GM03348 (cell line): ENCODE data around the gene TCHHL1.

Experiments
- DNase-seq: peaks from one replicate; pipeline ENCODE4 v3.0.0; 2012; ENCODE audit warnings: low spot score

TCHHL1 gene

DNA sequence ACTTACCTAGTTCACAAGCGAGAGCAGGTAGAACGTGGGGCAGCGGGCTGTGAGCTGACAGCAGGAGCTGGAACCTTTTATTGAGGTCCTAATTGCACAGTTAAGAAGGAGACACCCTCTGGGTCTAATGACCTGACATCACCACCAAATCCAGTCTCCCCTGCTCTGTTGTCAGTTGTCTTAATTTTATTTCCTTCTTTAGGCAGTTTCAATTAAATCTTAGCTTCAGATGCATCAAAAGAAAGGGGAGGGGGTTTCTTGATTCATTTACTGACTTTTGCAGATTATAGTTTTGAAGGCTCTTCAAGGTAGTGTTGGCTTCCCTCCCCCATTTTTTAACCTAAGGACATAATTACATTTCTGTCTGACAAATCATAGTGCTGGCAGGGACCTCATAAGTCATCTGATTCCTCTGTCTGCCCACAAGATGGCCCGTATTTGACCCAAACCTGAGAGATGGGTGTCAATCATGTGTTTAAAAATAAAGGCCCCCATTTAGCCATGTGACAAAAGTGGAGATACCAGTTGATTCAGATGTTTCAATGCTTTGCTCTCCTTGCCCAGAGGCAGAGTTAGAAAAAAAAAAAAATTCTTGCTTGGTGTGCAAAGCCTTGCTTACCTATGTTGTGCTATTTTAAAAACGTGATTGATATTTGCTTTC is at the start of gene TCHHL1:
Gene TCHHL1 (minus strand): TSS at position 51 of the 661 bp plus-strand sequence. CDS start 921 bp downstream, outside the sequence.
- DNase-seq, result no peak

DNA sequence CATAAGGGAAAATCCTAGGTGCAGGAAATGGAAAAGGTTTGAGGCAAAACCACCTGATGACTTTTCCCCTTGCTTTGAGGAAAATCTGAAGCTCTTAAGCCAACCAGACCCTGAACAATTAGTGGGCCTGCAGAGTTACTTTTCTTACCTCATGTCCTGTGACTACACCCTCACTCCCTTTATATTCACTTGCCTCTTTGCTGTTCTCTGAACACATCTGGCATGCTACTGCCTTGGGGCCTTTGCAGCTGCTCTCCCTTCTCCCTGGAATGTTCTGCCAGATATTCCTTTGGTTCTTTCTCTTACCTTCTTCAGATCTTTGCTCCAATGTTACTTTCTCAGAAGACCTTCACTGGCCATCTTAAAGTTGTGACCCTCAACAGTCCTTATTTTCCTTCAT is 48.4 kb upstream of the TCHHL1 start:
- no peak for DNase-seq

DNA sequence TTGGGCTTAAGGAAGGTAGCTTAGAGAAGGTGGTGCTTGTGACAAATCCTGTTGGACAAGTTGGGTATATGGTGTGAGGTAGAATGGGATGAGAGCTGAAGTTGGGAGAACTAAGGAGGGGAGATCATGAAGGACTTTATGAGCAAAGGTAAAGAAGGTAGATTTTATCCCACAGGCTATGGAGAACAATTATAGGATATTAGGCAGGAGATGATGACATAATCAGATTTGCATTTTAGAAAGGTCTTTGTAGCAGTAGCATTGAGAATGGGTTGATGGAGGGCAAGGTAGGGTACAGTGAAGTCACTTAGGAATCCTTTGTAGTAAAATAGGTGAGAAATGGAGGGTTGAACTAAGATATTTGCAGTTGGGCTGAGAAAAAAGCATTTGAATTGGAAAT is 41.3 kb upstream of the TCHHL1 start:
- DNase-seq, result no peak

DNA sequence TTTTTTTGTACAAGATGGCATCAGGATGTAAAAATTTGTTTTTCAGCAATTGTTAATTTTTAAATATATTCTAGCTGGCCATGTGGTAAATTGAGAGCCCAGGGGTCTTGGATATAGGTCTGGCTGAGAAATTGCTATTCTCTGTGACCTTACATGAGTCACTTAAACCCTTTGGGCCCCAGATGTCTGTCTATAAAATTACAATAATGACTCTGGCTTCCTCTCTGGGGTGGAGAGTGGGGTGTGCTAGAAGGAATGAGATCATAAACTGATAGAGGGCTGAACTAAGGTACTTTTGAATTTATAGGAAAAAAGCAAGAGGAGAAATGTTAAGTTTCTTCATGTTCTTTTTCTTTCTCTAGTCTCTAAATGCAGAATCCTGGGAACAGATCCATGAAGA is 38.8 kb upstream of the TCHHL1 start:
- no peak for DNase-seq

DNA sequence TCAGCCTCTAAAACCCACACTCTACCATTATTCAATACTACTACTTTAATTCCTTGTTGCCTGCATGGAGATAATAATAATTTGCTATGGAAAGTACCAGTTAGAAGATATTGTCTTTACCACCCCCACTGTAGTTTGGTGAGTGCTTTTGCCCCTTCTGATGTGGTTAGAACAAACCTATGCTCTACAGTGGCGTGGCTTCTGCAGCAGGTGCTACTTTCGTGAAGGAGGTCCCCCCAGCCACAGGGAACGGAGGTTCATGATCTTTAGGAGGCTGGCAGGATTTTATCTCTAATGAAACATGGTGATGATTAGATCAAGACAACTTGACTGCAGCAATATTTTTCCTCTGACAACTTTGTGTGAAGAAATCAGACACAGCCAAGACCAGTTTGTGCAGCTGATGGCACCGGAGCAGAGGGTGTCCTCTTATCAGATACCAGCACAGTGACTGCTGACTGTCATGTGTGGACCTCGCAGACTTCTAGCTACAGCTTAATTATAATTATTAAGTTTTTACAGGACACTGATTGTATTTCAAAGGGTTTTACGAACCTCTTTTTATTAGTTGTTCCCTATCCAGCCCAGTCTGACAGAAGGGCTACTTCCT is 37.1 kb upstream of the TCHHL1 start:
- no peak for DNase-seq

DNA sequence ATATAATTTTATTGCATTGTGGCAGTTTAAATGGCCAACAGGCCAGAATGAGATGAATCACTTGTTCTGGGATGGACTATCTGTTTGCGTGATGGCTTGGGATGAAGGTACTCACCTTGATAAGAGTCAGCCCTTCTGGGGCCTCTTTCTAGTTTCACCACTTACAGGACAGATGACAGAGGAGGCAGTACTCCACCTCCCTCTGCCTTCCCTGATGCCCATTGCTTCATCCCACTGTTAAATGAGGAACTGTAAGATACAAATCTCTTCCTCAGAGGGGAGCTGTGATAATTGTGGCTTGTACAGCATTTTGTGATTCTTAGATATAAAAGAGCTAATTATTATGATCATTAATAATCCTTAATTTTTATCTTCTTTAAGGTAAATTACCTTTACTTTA is 30.1 kb upstream of the TCHHL1 start:
- DNase-seq, result no peak

DNA sequence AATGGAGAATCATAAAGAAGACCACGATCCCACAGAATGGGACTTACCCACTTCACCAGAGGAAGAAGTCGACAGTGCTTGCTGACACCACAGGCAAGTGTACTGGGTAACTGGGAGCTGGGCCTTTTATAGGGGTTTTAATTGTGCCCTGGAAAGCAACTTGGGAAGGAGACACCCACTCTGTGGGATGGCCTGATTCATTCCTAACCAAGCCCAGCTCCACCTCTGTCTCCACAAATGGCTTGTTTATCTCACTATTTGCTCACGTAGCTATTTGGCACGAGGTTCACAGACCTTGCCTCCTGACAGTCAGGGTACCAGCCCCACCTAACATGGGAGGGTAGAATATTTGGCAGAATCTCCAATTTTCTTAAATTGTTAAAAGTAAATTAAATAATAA is 26.5 kb upstream of the TCHHL1 start, which contains the start of gene TCHH:
Gene TCHH (minus strand): TSS at position 101 of the 400 bp plus-strand sequence. CDS start 1,364 bp downstream, outside the sequence.
- no peak for DNase-seq

DNA sequence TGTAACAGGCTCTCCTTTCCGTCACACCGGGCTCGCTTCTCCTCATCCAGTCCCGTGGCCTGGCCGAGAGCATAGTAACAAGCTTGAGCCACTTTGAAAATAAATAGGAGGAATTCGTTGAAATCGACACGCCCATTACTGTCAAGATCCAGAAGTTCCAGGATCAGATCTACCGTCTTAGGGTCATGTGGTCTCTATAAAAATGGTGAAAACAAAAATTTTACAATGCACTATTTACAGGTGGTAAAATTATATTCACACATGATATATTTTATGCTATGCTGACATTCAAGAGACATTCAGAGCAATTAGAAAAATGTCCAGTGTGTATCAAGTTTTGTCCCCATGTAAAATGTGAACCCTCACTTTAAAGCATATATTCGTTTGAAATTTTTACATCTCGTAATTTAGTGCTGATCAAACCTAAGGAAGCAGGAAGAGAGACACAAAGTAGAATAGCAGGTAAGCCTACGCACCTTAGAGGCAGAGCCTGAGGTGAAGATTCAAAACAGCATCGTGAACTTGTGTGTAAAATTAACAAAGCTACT is 24.1 kb upstream of the TCHHL1 start:
- no peak for DNase-seq

DNA sequence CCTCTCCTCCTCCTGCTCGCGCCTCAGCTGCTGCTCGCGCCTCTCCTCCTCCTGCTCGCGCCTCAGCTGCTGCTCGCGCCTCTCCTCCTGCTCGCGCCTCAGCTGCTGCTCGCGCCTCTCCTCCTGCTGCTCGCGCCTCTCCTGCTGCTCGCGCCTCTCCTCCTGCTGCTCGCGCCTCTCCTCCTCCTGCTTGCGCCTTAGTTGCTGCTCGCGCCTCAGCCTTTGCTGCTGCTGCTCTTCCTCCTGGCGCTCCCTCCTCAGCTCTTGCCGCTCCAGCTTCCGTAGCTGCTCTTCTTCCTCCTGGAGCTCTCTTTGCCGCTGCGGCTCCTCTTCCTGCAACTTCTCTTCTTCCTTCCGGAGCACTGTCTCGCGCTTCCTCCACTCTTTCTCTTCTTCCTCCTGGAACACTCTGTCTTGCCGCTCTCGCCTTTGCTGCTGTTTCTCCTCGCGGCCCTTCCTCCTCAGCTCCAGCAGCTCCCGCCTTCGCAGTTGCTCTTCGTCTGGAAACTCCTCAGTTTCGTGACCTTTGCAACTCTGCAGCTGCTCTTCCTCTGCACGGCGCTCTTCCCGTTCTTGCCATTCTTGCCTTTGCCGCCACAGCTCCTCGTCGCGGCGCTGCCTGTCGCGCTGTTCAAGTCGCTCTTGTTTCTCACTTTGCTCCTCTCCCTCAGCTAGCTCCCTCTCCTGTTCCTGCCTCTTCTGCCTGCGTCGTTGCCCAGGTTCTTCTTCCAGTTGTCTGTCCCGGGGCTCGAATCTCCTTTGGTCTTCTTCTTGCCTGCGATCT is 23.4 kb upstream of the TCHHL1 start:
- DNase-seq, result peak; percentile 16

DNA sequence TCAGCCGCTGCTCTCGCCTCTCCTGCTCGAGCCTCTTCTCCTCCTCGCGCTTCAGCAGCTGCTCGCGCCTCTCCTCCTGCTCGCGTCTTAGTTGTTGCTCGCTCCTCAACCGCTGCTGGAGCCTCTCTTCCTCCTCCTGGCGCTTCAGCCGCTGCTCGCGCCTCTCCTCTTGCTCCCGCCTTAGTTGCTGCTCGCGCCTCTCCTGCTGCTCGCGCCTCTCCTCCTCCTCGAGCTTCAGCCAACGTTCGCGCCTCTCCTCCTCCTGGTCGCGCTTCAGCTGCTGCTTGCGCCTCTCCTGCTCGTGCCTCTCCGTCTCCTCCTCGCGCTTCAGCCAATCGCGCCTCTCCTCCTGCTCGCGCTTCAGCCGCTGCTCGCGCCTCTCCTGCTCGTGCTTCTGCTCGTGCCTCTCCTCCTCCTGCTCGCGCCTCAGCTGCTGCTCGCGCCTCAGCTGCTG is 22.7 kb upstream of the TCHHL1 start:
- DNase-seq, result peak; percentile 27

DNA sequence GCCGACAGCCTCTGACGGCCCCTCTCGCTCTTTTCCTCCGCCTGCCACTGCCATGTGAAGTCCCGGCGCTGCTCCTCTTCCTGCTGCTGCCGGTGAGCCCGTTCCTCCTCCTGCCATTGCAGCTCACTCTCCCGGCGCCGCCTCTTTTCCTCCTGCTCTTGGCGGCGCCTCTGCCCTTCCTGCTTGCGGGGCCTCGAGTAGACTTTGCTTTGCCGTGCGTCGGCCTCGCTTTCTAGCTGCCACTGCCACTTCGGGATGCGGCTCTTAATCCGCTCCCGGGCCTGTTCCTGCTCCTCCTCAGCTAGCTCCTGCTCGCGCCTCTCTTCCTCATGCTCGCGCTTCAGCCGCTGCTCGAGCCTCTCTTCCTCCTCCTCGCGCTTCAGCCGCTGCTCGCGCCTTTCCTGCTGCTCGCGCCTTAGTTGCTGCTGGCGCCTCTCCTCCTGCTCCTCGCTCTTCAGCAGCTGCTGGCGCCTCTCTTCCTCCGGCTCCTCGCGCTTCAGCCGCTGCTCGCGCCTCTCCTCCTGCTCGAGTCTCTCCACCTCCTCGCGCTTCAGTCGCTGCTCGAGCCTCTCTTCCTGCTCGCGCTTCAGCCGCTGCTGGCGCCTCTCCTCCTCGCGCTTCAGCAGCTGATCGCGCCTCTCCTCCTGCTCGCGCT is 22.1 kb upstream of the TCHHL1 start:
- peak; percentile 44 for DNase-seq

DNA sequence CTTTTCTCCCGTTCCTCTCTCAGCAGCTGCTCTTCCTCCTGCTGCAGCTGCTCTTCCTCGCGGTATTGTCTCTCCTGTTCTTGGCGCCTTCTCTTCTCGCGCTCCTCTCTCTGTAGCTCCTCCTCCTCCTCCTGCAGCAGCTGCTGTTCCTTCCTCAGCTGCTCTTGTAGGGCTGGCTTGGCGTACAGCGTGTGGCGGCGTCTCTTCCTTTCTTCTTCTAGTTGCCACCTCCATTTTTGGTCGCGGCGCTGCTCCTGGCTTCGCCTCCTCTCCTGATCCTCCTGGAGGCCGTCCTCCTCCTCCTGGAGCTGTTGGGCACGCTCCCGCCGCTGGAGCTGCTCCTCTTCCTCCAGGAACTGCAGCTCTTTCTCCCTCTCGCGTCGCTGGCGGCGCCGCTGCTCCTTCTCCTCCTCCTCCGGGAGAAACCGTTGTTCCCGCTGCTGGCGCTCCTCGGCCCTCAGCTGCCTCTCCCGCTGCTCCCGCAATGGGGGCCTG is 21.5 kb upstream of the TCHHL1 start:
- DNase-seq, result peak; percentile 54

DNA sequence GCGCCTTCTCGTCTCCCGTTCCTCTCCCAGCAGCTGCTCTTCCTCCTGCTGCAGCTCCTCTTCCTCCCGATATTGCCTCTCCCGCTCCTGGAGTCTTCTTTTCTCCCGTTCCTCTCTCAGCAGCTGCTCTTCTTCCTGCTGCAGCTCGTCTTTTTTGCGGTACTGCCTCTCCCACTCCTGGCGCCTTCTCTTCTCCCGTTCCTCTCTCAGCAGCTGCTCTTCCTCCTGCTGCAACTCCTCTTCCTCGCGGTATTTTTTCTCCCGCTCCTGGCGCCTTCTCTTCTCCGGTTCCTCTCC is 21.1 kb upstream of the TCHHL1 start:
- DNase-seq, result no peak

DNA sequence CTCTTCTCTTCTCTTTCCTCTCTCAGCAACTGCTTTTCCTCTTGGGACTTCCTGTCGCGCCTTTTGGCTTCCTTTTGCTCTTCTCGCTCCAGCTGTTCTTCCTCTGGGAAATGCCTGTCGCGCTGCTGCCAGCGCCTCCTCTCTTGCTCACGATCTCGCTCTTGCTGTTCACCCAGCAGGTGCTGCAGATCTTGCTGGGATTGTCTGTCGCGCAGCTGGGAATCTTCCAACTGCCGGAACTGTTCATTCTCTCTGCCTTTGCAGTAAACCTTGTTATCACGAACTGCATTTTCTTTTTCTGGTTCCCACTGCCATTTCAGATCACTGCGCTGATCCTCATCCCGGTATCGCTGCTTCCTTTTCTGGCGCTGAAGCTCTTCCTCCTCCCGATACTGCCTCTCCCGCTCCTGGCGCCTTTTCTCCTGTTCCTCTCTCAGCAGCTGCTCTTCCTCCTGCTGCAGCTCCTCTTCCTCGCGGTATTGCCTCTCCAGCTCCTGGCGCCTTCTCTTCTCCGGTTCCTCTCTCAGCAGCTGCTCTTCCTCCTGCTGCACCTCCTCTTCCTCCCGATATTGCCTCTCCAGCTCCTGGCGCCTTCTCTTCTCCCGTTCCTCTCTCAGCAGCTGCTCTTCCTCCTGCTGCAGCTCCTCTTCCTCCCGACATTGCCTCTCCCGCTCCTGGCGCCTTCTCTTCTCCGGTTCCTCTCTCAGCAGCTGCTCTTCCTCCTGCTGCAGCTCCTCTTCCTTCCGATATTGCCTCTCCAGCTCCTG is 20.6 kb upstream of the TCHHL1 start:
- no peak for DNase-seq

DNA sequence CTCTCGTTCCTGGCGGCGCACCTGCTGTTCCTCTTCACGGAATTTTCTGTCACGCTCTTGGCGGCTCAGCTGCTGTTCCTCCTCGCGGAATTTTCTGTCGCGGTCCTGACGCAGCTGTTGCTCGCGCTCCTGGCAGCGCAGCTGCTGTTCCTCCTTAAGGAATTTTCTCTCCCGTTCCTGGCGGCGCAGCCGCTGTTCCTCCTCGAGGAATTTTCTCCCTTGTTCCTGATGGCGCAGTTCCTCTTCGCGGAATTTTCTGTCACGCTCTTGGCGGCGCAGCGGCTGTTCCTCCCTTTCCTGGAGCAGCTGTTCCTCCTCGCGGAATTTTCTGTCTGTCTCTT is 20.0 kb upstream of the TCHHL1 start:
- no peak for DNase-seq

DNA sequence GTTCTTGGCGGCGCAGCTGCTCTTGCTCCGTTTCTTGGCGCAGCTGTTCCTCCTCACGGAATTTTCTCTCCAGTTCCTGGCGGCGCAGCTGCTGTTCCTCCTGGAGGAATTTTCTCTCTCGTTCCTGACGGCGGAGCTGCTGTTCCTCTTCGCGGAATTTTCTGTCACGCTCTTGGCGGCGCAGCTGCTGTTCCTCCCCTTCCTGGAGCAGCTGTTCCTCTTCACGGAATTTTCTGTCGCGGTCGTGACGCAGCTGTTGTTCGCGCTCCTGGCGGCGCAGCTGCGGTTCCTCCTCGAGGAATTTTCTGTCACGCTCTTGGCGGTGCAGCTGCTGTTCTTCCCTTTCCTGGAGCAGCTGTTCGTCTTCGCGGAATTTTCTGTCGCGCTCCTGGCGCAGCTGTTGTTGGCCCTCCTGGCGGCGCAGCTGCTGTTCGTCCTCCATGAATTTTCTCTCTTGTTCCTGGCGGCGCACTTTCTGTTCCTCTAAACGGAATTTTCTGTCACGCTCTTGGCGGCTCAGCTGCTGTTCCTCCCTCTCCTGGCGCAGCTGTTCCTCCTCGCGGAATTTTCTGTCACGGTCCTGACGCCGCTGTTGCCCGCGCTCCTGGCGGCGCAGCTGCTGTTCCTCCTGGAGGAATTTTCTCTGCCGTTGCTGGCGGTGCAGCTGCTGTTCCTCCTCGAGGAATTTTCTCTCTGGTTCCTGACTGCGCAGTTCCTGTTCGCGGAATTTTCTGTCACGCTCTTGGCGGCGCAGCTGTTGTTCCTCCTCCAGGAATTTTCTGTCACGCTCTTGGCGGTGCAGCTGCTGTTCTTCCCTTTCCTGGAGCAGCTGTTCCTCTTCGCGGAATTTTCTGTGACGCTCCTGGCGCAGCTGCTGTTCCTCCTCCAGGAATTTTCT is 19.4 kb upstream of the TCHHL1 start:
- peak; percentile 5 for DNase-seq

DNA sequence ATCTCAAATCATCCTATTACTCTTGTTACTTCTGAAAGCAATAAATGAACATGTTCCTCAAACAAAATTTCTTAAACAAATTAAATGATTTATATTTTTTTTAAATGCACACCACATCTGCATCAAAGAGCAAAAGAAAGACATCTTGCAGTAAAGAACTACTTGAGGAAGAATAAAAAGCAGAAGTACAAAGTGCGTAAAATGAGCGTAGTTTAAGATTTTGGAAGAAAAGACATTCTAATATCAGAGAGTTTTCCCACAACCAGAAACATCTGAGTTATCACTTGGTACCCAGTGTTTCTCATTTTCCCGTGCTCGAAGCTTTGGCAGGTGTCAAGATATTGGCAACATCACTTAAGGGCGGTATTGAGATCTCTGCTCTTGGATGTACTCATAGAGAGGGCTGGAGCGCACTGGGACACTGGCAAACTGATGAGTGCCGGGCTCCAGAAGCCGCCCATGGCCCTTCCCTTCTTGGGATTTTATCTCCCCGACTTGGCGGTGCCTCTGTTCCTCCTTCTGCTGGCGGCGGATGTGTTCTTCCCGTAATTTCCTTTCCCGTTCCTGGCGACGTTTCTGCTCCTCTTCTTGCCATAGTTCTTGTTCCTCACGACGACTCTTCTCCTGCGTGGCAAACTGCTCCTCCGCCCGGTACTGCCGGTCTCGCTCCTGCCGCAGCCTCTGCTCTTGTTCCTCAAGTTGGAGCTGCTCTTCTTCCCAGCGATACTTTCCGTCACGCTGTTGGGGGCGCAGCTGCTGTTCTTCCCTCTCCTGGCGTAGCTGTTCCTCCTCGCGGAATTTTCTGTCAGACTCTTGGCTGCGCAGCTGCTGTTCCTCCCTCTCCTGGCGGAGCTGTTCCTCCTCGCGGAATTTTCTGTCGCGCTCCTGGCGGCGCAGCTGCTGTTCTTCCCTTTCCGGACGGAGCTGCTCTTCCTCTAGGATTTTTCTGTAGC is 18.4 kb upstream of the TCHHL1 start:
- peak; percentile 37 for DNase-seq

DNA sequence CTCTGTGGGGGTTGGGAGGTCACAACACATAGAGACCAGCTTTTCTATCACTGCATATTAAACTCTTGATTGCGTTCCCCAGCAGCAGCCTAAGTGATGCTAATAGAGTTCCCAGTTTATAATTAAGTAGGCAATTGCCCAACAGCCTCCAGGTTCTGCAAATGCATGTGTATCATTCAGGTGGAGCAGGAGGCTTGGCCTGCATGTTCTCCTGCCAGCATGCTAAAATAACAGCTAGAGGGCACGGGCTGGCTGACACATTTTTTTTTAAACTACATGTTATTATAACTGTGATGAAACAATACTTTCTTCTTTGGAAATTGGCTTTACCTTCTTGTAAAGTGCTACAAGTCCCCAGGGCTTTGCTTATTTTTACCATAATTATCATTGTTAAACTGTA is 16.0 kb upstream of the TCHHL1 start:
- no peak for DNase-seq

DNA sequence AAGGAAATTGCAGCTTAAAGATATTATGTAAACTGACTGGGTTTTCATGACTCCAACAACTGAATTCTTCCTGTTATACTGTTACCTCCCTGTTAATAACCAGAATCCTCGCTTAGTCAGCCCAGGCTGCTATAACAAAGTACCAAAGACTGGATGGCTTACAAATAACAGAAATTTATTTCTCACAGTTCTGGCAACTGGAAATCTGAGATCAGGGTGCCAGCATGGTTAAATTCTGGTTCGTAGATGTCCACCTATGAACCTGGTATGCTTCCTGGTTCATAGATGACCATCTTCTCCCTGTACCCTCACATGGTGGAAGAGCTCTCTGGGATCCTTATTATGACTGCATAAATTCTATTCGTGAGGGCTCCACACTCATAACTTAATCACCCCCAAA is 8.1 kb upstream of the TCHHL1 start:
- DNase-seq, result no peak
